DOHH2 (cell line): ENCODE results near the gene IPO5.

Source experiments
- CTCF ChIP-seq: fragments of 200-600 bp; sonication (generic); IDR thresholded peaks from one replicate; pipeline ENCODE4 v1.5.1; 2014; ENCODE audit warnings: antibody characterized with exemption, mild to moderate bottlenecking, low read depth, low read length; ENCODE audit not compliant: poor library complexity, severe bottlenecking
- EZH2phosphoT487 ChIP-seq: fragments of 200-600 bp; sonication (generic); IDR thresholded peaks from 2 replicates; pipeline ENCODE4 v1.6.1; 2017; ENCODE audit warnings: borderline replicate concordance, mild to moderate bottlenecking, antibody characterized with exemption, low read length, moderate library complexity, mixed read lengths

- TF ChIP-seq CTCF (no peak), EZH2phosphoT487 (no peak)
Measured at GRCh38 chr13:97935071-97935470, 18.4 kb upstream of the IPO5 start.
